K562 (cell line): ENCODE results near the gene AKAP6. TPM values are rescaled to one million over a fixed set of nuclear protein-coding genes. Genes with fewer than 3 reads are reported as not detected.

Experiments used
- ATAC-seq: fragments of 200-7000 bp; cut with Tn5 transposase; 3 replicates; pipeline ENCODE4 v1.9.1; 2020; ENCODE audit warnings: moderate library complexity
- BruUV-seq: library from RNA; stranded (reverse); fragments of 400-500 nt; replicated peaks from 2 replicates; lab custom pipeline; 2021; lab: Mats Ljungman, UMichigan
- CTCF ChIA-PET: fragments of 300-600 bp; formaldehyde crosslinking; extraction: SDS; loops from one replicate; lab custom pipeline; 2021; ENCODE audit warnings: low intra/inter-chr PET ratio; lab: Yijun Ruan, JAX
- POLR2A ChIA-PET: fragments of 300-600, 350-650 bp; sonication (Branson Sonifier 250); formaldehyde crosslinking; extraction: SDS; loops from one replicate; lab custom pipeline; 2021; ENCODE audit warnings: antibody characterized with exemption, inconsistent platforms; lab: Yijun Ruan, JAX
- DNase-seq, 4 experiments: peaks; one replicate each; pipeline versions ENCODE4 v3.0.0 to v3.0.0-alpha.2; 2011 to 2018; ENCODE audit warnings: low spot score in 3 of 4, mixed read lengths in 3 of 4; ENCODE audit errors: extremely low read depth in 1 of 4
- FAIRE-seq: peaks from 2 replicates; lab custom pipeline; 2011; peaks lifted over from hg19 to GRCh38; lab: Jason Lieb, UNC
- H2AFZ ChIP-seq: 2 replicates; pipeline ENCODE4 v1.6.0; 2011; ENCODE audit warnings: low read depth, low read length, control low read depth, inconsistent platforms
- H3K27ac ChIP-seq: fragments of 200-600 bp; 3 replicates; pipeline ENCODE4 v1.8.0; 2011; ENCODE audit warnings: low read depth, mild to moderate bottlenecking, control low read depth, inconsistent platforms, low read length, moderate library complexity, mixed read lengths; ENCODE audit errors: extremely low read depth
- H3K27me3 ChIP-seq, 2 experiments: fragments of 300-600 bp in 1 of 2; 2 replicates in 1 of 2; 3 replicates in 1 of 2; pipeline versions ENCODE4 v1.6.0 to v1.8.0; 2011; ENCODE audit warnings: inconsistent platforms in 2 of 2, low read length in 2 of 2, mild to moderate bottlenecking in 1 of 2, mixed read lengths in 1 of 2, moderate library complexity in 1 of 2; ENCODE audit not compliant: control insufficient read depth in 2 of 2, insufficient read depth in 2 of 2
- H3K36me3 ChIP-seq: fragments of 300-600 bp; 3 replicates; pipeline ENCODE4 v1.8.0; 2011; ENCODE audit warnings: mild to moderate bottlenecking, low read length, inconsistent platforms; ENCODE audit not compliant: control insufficient read depth, insufficient read depth
- H3K4me1 ChIP-seq, 2 experiments: fragments of 200-600 bp in 1 of 2; replicated peaks in 1 of 2; 2 replicates in 1 of 2; 3 replicates in 1 of 2; pipeline versions ENCODE4 v1.5.1 to v1.8.0; 2011; ENCODE audit warnings: inconsistent platforms in 2 of 2, low read length in 2 of 2, mild to moderate bottlenecking in 1 of 2, mixed read lengths in 1 of 2, moderate library complexity in 1 of 2; ENCODE audit not compliant: control insufficient read depth in 2 of 2, insufficient read depth in 2 of 2
- H3K4me2 ChIP-seq: 2 replicates; pipeline ENCODE4 v1.6.1; 2011; ENCODE audit warnings: low read length, control low read depth, inconsistent platforms, mixed read lengths; ENCODE audit not compliant: insufficient read depth
- H3K4me3 ChIP-seq: fragments of 200-600 bp; sonication (generic), shearing (Covaris generic); 2 replicates; pipeline ENCODE4 v1.5.1; 2016; ENCODE audit warnings: control low read depth, inconsistent platforms
- H3K79me2 ChIP-seq: fragments of 200-600 bp; 3 replicates; pipeline ENCODE4 v1.8.0; 2011; ENCODE audit warnings: low read length, inconsistent platforms; ENCODE audit not compliant: control insufficient read depth, insufficient read depth
- H3K9ac ChIP-seq, 2 experiments: 2 replicates each; pipeline versions ENCODE4 v1.6.0 to v1.6.1; 2011; ENCODE audit warnings: low read depth in 2 of 2, low read length in 2 of 2, control low read depth in 1 of 2, inconsistent platforms in 1 of 2, mild to moderate bottlenecking in 1 of 2, mixed read lengths in 1 of 2; ENCODE audit not compliant: insufficient read depth in 1 of 2
- H3K9me1 ChIP-seq: one replicate; pipeline ENCODE4 v1.6.0; 2011; ENCODE audit warnings: inconsistent platforms, mild to moderate bottlenecking, low read length, moderate library complexity; ENCODE audit not compliant: control insufficient read depth, insufficient read depth
- H3K9me3 ChIP-seq: replicated peaks from 2 replicates; pipeline ENCODE4 v1.5.1; 2011; ENCODE audit warnings: low read depth, low read length, inconsistent platforms; ENCODE audit not compliant: control insufficient read depth, insufficient read depth
- H4K20me1 ChIP-seq: replicated peaks from 2 replicates; pipeline ENCODE4 v1.6.1; 2011; ENCODE audit warnings: low read length, inconsistent platforms, mixed read lengths; ENCODE audit not compliant: control insufficient read depth, insufficient read depth
- ADNP ChIP-seq: fragments of 200-800 bp; sonication (Bioruptor generic); IDR thresholded peaks from 2 replicates; pipeline ENCODE4 v1.6.1; 2016; ENCODE audit warnings: missing genetic modification characterization, missing compliant biosample characterization
- CCAR2 ChIP-seq: fragments of 200-400 bp; formaldehyde crosslinking; IDR thresholded peaks from 2 replicates; pipeline ENCODE4 v1.6.1; 2017; ENCODE audit warnings: mild to moderate bottlenecking, low read depth, low read length
- COPS2 ChIP-seq: fragments of 450-650 bp; conservative IDR thresholded peaks from 2 replicates; pipeline ENCODE4 v1.6.1; 2016; ENCODE audit warnings: mild to moderate bottlenecking, moderate library complexity
- CSDE1 ChIP-seq, 2 experiments: fragments of 450-650 bp; IDR thresholded peaks; 2 replicates each; pipeline ENCODE4 v1.6.1; 2016; ENCODE audit warnings: mild to moderate bottlenecking in 1 of 2
- FOXA1 ChIP-seq: fragments of 450-650 bp; IDR thresholded peaks from 2 replicates; pipeline ENCODE4 v1.6.1; 2016; ENCODE audit warnings: mild to moderate bottlenecking, borderline replicate concordance
- GTF2A2 ChIP-seq: IDR thresholded peaks from 2 replicates; pipeline ENCODE4 v1.6.1; 2016; ENCODE audit warnings: mild to moderate bottlenecking, missing genetic modification characterization, missing compliant biosample characterization
- PML ChIP-seq: IDR thresholded peaks from 2 replicates; pipeline ENCODE4 v1.6.1; 2012; ENCODE audit warnings: low read length, inconsistent platforms
- SRSF1 ChIP-seq: fragments of 200-400 bp; formaldehyde crosslinking; IDR thresholded peaks from 2 replicates; pipeline ENCODE4 v1.6.1; 2017; ENCODE audit warnings: mild to moderate bottlenecking, low read depth, low read length, moderate library complexity
- WGBS: fragments of 100-300 bp; shearing (Covaris generic); methylation state at CpG from one replicate; pipeline ENCODE4 v1.1.6; 2016; ENCODE audit warnings: low coverage, mixed read lengths; ENCODE audit not compliant: insufficient coverage; ENCODE audit errors: missing lambda C conversion rate; 5-methylcytosine and 5-hydroxymethylcytosine counted together
- in situ Hi-C: fragments of 300-500 bp; cut with MboI; formaldehyde crosslinking; loops from 4 replicates; pipeline ENCODE4 v1.15.0; 2018; ENCODE audit warnings: inconsistent platforms, mixed read lengths
- intact Hi-C: fragments of 100-400 bp; cut with micrococcal nuclease; formaldehyde crosslinking; loops from 2 replicates; pipeline ENCODE4 v1.14.2; 2022
- polyA plus RNA-seq, 8 experiments: library from polyadenylated mRNA; depleted of rRNA in 4 of 8; stranded (reverse) in 5 of 8; unstranded in 3 of 8; fragments of >200 nt; fragmentation: Nextera tagmentation in 2 of 8; fragmentation: Illumina TruSeq in 1 of 8; extraction: Ambion mirVana in 2 of 8; extraction: Trizol in 1 of 8; gene quantifications; 2 replicates each; pipeline versions ENCODE4 v1.2.1 to v1.2.3, GENCODE V29; 2011 to 2014; ENCODE audit warnings: inconsistent platforms in 1 of 8, missing spikeins in 1 of 8
- total RNA-seq, 7 experiments: library from RNA; depleted of rRNA in 6 of 7; stranded (reverse); fragments of >200 nt in 6 of 7; fragmentation: Illumina TruSeq in 2 of 7; extraction: Trizol in 2 of 7; gene quantifications; 2 replicates each; pipeline versions ENCODE4 v1.2.1 to v1.2.3, GENCODE V29; 2011 to 2021; ENCODE audit warnings: low replicate concordance in 1 of 7
- TF ChIP-seq, protein P1 (sequence below): fragments of 250-450 bp; sonication (Bioruptor Pico); IDR thresholded peaks from 2 replicates; pipeline ENCODE4 v1.5.0; 2021
- TF ChIP-seq, protein P2 (sequence below): IDR thresholded peaks from 2 replicates; pipeline ENCODE4 v1.6.1; 2012; ENCODE audit warnings: low read depth, low read length, improper control_type of control experiment, borderline replicate concordance
- TF ChIP-seq, protein P3 (sequence below): fragments of 450-650 bp; IDR thresholded peaks from 2 replicates; pipeline ENCODE4 v1.6.1; 2016; ENCODE audit warnings: antibody characterized with exemption
- TF ChIP-seq, protein P4 (sequence below): fragments of 200-800 bp; sonication (Bioruptor generic); IDR thresholded peaks from 2 replicates; pipeline ENCODE4 v1.6.1; 2016; ENCODE audit warnings: missing genetic modification characterization, missing compliant biosample characterization

AKAP6 gene
- total and polyA plus RNA-seq, 9 of the 15 experiments (the other 6 are each of a cell fraction or from before 2014, with no cell fraction given): 0.03 to 1.7 (median 0.48) TPM

DNA sequence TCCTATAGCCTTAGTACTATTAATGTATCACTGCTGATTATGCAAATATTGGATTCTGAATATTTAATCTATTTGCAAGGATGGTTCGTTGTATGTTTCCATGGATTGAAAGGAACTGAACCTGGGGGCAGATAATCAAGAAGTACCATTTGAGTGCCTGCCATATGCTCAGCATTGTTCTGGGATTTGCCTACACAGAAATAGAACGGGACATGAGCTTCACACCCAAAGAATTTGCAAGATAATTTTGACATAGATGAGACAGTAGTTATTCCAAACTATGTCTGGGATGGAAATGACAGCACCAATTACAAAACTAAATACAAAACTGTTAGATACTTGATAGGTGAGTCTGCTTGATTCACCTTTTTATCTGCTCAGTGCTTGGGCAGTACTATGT, 476.9 kb downstream of the AKAP6 start:
- WGBS: 0% methylated on average over 2 of the region's 2 CpGs
- POLR2A ChIA-PET: no interaction called here
- H3K4me2 ChIP-seq: no peak overlapping the region
- no peaks in the 10 kb centered on the region for H3K9me3 ChIP-seq
- H3K79me2 ChIP-seq: no peaks in the 10 kb centered on the region
- no peak for FAIRE-seq
- H3K9ac ChIP-seq: no peak overlapping the region
- no peaks in the 10 kb centered on the region for H3K36me3 ChIP-seq
- intact Hi-C loops (no loop called here), in situ Hi-C loops (no loop called here)
- DNase-seq: no peak
- no peak overlapping the region for H2AFZ ChIP-seq
- CTCF ChIA-PET: no interaction called here
- BruUV-seq: no TSS peak
- no peak overlapping the region for H3K27ac ChIP-seq
- no peak overlapping the region for H3K4me3 ChIP-seq
- no peaks in the 10 kb centered on the region for H3K27me3 ChIP-seq
- no peak for ATAC-seq
- no peaks in the 10 kb centered on the region for H3K4me1 ChIP-seq
- no peaks in the 10 kb centered on the region for H3K9me1 ChIP-seq
- no peaks in the 10 kb centered on the region for H4K20me1 ChIP-seq
- TF ChIP-seq SRSF1: no peak
- TF ChIP-seq COPS2: no peak
- TF ChIP-seq, protein P1, sequence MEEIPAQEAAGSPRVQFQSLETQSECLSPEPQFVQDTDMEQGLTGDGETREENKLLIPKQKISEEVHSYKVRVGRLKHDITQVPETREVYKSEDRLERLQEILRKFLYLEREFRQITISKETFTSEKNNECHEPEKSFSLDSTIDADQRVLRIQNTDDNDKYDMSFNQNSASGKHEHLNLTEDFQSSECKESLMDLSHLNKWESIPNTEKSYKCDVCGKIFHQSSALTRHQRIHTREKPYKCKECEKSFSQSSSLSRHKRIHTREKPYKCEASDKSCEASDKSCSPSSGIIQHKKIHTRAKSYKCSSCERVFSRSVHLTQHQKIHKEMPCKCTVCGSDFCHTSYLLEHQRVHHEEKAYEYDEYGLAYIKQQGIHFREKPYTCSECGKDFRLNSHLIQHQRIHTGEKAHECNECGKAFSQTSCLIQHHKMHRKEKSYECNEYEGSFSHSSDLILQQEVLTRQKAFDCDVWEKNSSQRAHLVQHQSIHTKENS (CRISPR knock-in tag): no peak
- no peak for TF ChIP-seq CCAR2
- TF ChIP-seq, protein P2, sequence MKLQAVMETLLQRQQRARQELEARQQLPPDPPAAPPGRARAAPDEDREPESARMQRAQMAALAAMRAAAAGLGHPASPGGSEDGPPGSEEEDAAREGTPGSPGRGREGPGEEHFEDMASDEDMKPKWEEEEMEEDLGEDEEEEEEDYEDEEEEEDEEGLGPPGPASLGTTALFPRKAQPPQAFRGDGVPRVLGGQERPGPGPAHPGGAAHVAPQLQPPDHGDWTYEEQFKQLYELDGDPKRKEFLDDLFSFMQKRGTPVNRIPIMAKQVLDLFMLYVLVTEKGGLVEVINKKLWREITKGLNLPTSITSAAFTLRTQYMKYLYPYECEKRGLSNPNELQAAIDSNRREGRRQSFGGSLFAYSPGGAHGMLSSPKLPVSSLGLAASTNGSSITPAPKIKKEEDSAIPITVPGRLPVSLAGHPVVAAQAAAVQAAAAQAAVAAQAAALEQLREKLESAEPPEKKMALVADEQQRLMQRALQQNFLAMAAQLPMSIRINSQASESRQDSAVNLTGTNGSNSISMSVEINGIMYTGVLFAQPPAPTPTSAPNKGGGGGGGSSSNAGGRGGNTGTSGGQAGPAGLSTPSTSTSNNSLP: no peak
- TF ChIP-seq ADNP (tag): no peak
- TF ChIP-seq, protein P3, sequence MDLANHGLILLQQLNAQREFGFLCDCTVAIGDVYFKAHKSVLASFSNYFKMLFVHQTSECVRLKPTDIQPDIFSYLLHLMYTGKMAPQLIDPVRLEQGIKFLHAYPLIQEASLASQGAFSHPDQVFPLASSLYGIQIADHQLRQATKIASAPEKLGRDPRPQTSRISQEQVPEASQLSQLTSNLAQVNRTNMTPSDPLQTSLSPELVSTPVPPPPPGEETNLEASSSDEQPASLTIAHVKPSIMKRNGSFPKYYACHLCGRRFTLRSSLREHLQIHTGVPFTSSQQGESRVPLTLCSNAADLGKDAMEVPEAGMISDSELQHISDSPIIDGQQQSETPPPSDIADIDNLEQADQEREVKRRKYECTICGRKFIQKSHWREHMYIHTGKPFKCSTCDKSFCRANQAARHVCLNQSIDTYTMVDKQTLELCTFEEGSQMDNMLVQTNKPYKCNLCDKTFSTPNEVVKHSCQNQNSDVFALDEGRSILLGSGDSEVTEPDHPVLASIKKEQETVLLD: no peak
- TF ChIP-seq, protein P4, sequence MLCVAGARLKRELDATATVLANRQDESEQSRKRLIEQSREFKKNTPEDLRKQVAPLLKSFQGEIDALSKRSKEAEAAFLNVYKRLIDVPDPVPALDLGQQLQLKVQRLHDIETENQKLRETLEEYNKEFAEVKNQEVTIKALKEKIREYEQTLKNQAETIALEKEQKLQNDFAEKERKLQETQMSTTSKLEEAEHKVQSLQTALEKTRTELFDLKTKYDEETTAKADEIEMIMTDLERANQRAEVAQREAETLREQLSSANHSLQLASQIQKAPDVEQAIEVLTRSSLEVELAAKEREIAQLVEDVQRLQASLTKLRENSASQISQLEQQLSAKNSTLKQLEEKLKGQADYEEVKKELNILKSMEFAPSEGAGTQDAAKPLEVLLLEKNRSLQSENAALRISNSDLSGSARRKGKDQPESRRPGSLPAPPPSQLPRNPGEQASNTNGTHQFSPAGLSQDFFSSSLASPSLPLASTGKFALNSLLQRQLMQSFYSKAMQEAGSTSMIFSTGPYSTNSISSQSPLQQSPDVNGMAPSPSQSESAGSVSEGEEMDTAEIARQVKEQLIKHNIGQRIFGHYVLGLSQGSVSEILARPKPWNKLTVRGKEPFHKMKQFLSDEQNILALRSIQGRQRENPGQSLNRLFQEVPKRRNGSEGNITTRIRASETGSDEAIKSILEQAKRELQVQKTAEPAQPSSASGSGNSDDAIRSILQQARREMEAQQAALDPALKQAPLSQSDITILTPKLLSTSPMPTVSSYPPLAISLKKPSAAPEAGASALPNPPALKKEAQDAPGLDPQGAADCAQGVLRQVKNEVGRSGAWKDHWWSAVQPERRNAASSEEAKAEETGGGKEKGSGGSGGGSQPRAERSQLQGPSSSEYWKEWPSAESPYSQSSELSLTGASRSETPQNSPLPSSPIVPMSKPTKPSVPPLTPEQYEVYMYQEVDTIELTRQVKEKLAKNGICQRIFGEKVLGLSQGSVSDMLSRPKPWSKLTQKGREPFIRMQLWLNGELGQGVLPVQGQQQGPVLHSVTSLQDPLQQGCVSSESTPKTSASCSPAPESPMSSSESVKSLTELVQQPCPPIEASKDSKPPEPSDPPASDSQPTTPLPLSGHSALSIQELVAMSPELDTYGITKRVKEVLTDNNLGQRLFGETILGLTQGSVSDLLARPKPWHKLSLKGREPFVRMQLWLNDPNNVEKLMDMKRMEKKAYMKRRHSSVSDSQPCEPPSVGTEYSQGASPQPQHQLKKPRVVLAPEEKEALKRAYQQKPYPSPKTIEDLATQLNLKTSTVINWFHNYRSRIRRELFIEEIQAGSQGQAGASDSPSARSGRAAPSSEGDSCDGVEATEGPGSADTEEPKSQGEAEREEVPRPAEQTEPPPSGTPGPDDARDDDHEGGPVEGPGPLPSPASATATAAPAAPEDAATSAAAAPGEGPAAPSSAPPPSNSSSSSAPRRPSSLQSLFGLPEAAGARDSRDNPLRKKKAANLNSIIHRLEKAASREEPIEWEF (CRISPR knock-in tag): no peak
- TF ChIP-seq GTF2A2 (tag): no peak
- no peak for TF ChIP-seq CSDE1 (IDR thresholded peaks at IDR 0.05)
- TF ChIP-seq FOXA1: no peak
- no peak for TF ChIP-seq PML
